Measurements from ENCODE around the gene PTPRD.

Gene PTPRD

GRCh38 chr9:8468045-8468637 lies 2144.7 kb downstream of the PTPRD start:
- TF ChIP-seq CTCF (IDR thresholded peaks at IDR 0.05; ENCODE audit: extremely low read depth, missing control alignments) = no peak
- no peak for DNase-seq (ENCODE audit: low spot score)

GRCh38 chr9:8457816-8458215 lies 2155.0 kb downstream of the PTPRD start:
- DNase-seq (ENCODE audit: low spot score) = no peak
- no peak for TF ChIP-seq CTCF (IDR thresholded peaks at IDR 0.05; ENCODE audit: extremely low read depth, missing control alignments)

- no peak for TF ChIP-seq CTCF (IDR thresholded peaks at IDR 0.05; ENCODE audit: extremely low read depth, missing control alignments)
- no peak for DNase-seq (ENCODE audit: low spot score)
Measured at GRCh38 chr9:8457055-8457454, 2155.7 kb downstream of the PTPRD start.

- DNase-seq (ENCODE audit: low spot score) = no peak
- TF ChIP-seq CTCF (IDR thresholded peaks at IDR 0.05; ENCODE audit: extremely low read depth, missing control alignments) = no peak
Measured at GRCh38 chr9:8456344-8456743, 2156.5 kb downstream of the PTPRD start.

GRCh38 chr9:8450810-8451545 lies 2161.8 kb downstream of the PTPRD start:
- no peak for TF ChIP-seq CTCF (IDR thresholded peaks at IDR 0.05; ENCODE audit: extremely low read depth, missing control alignments)

GRCh38 chr9:8448226-8448625 lies 2164.6 kb downstream of the PTPRD start:
- TF ChIP-seq CTCF (IDR thresholded peaks at IDR 0.05; ENCODE audit: extremely low read depth, missing control alignments) = no peak

More at GRCh38 chr9:8450810-8451545, 2161.8 kb downstream of the PTPRD start:
- no peak for DNase-seq (ENCODE audit: low spot score)

GRCh38 chr9:8447601-8448000 lies 2165.2 kb downstream of the PTPRD start:
- no peak for DNase-seq (ENCODE audit: low spot score)
- no peak for TF ChIP-seq CTCF (IDR thresholded peaks at IDR 0.05; ENCODE audit: extremely low read depth, missing control alignments)

More at GRCh38 chr9:8448226-8448625, 2164.6 kb downstream of the PTPRD start:
- DNase-seq (ENCODE audit: low spot score) = no peak

Data from GM20000 (cell line).